WTC11 (cell line): ENCODE measurements around the gene SLC41A3. TPM values are rescaled to one million over a fixed set of nuclear protein-coding genes. Genes with fewer than 3 reads are reported as not detected.

Source experiments
- ATAC-seq: fragments of 200-7000 bp; cut with Tn5 transposase; 2 replicates; pipeline ENCODE4 v1.10.0; 2021; ENCODE audit warnings: mild to moderate bottlenecking, moderate library complexity
- CTCF ChIA-PET: fragments of 300-600 bp; sonication (Branson Sonifier 250); formaldehyde crosslinking; loops from one replicate; lab custom pipeline; 2021; ENCODE audit warnings: antibody characterized with exemption; lab: Charles Lee
- POLR2A ChIA-PET: fragments of 350-600 bp; sonication (Branson Sonifier 250); formaldehyde crosslinking; loops from one replicate; lab custom pipeline; 2021; ENCODE audit warnings: antibody characterized with exemption; lab: Charles Lee
- DNase-seq: peaks from one replicate; pipeline ENCODE4 v3.0.0; 2021; ENCODE audit warnings: low spot score
- H3K27ac Mint-ChIP-seq: 2 replicates; pipeline ENCODE4 v1.8.0; 2021; ENCODE audit warnings: mixed read lengths
- H3K27me3 Mint-ChIP-seq: 2 replicates; pipeline ENCODE4 v1.8.0; 2021; ENCODE audit warnings: low read depth, mild to moderate bottlenecking, moderate library complexity, mixed read lengths
- H3K36me3 Mint-ChIP-seq: 2 replicates; pipeline ENCODE4 v1.8.0; 2021; ENCODE audit warnings: mixed read lengths
- H3K4me1 Mint-ChIP-seq: 2 replicates; pipeline ENCODE4 v1.8.0; 2022; ENCODE audit warnings: mixed read lengths
- H3K4me3 Mint-ChIP-seq: 2 replicates; pipeline ENCODE4 v1.8.0; 2021; ENCODE audit warnings: mild to moderate bottlenecking, moderate library complexity, mixed read lengths
- H3K9me3 Mint-ChIP-seq: 2 replicates; pipeline ENCODE4 v1.8.0; 2021; ENCODE audit warnings: mixed read lengths
- CBFB ChIP-seq: sonication (generic); formaldehyde crosslinking; IDR thresholded peaks from 2 replicates; pipeline ENCODE4 v1.8.1; 2022; ENCODE audit warnings: mild to moderate bottlenecking, low read depth, missing genetic modification reagents
- CREB1 ChIP-seq: sonication (generic); formaldehyde crosslinking; IDR thresholded peaks from 2 replicates; pipeline ENCODE4 v1.8.0; 2023; ENCODE audit warnings: mild to moderate bottlenecking, missing genetic modification reagents
- FOXJ3 ChIP-seq: sonication (generic); formaldehyde crosslinking; IDR thresholded peaks from 2 replicates; pipeline ENCODE4 v1.9.0; 2021; ENCODE audit warnings: missing genetic modification reagents, mild to moderate bottlenecking, borderline replicate concordance
- FOXK1 ChIP-seq: sonication (generic); formaldehyde crosslinking; IDR thresholded peaks from 2 replicates; pipeline ENCODE4 v1.8.0; 2022; ENCODE audit warnings: mild to moderate bottlenecking, moderate library complexity, missing genetic modification reagents
- FOXP1 ChIP-seq: sonication (generic); formaldehyde crosslinking; IDR thresholded peaks from 2 replicates; pipeline ENCODE4 v1.8.0; 2022; ENCODE audit warnings: missing genetic modification reagents, mild to moderate bottlenecking, moderate library complexity, borderline replicate concordance
- HMGA2 ChIP-seq: fragments of 250-450 bp; sonication (Bioruptor Pico); IDR thresholded peaks from 2 replicates; pipeline ENCODE4 v1.4.0; 2021; ENCODE audit warnings: mild to moderate bottlenecking, moderate library complexity
- KAT7 ChIP-seq: sonication (generic); formaldehyde crosslinking; IDR thresholded peaks from 2 replicates; pipeline ENCODE4 v1.8.1; 2023; ENCODE audit warnings: missing genetic modification reagents, mild to moderate bottlenecking, borderline replicate concordance
- MYBL2 ChIP-seq: sonication (generic); formaldehyde crosslinking; IDR thresholded peaks from 2 replicates; pipeline ENCODE4 v1.8.1; 2023; ENCODE audit warnings: mild to moderate bottlenecking, moderate library complexity, missing genetic modification reagents
- NFE2L1 ChIP-seq: sonication (generic); formaldehyde crosslinking; IDR thresholded peaks from 2 replicates; pipeline ENCODE4 v1.8.1; 2023; ENCODE audit warnings: missing genetic modification reagents
- NR3C1 ChIP-seq: sonication (generic); formaldehyde crosslinking; conservative IDR thresholded peaks from 2 replicates; pipeline ENCODE4 v1.8.1; 2023; ENCODE audit warnings: low read depth, mild to moderate bottlenecking, missing genetic modification reagents
- PRRX2 ChIP-seq: fragments of 250-450 bp; sonication (Bioruptor Pico); IDR thresholded peaks from 2 replicates; pipeline ENCODE4 v1.8.0; 2021; ENCODE audit warnings: mild to moderate bottlenecking
- RELA ChIP-seq: sonication (generic); formaldehyde crosslinking; IDR thresholded peaks from 2 replicates; pipeline ENCODE4 v1.8.1; 2022; ENCODE audit warnings: missing genetic modification reagents, mild to moderate bottlenecking, borderline replicate concordance
- SOX15 ChIP-seq: fragments of 250-450 bp; sonication (Bioruptor Pico); IDR thresholded peaks from 2 replicates; pipeline ENCODE4 v1.9.0; 2021; ENCODE audit warnings: mild to moderate bottlenecking
- TEAD1 ChIP-seq: sonication (generic); formaldehyde crosslinking; IDR thresholded peaks from 2 replicates; pipeline ENCODE4 v1.8.0; 2022; ENCODE audit warnings: mild to moderate bottlenecking, missing genetic modification reagents
- ZMAT4 ChIP-seq: fragments of 250-450 bp; sonication (Bioruptor Pico); IDR thresholded peaks from 2 replicates; pipeline ENCODE4 v1.9.0; 2021; ENCODE audit warnings: mild to moderate bottlenecking
- ZNF219 ChIP-seq: sonication (generic); formaldehyde crosslinking; IDR thresholded peaks from 2 replicates; pipeline ENCODE4 v1.8.0; 2023; ENCODE audit warnings: missing genetic modification reagents, mild to moderate bottlenecking, borderline replicate concordance
- ZNF416 ChIP-seq: fragments of 250-450 bp; sonication (Bioruptor Pico); IDR thresholded peaks from 2 replicates; pipeline ENCODE4 v1.9.0; 2021; ENCODE audit warnings: mild to moderate bottlenecking, inconsistent platforms
- ZNF423 ChIP-seq: fragments of 250-450 bp; sonication (Bioruptor Pico); IDR thresholded peaks from 2 replicates; pipeline ENCODE4 v2.1.2; 2022; ENCODE audit warnings: mild to moderate bottlenecking, moderate library complexity
- ZNF425 ChIP-seq: fragments of 250-450 bp; sonication (Bioruptor Pico); conservative IDR thresholded peaks from 2 replicates; pipeline ENCODE4 v1.9.0; 2021; ENCODE audit warnings: mild to moderate bottlenecking
- ZSCAN18 ChIP-seq: fragments of 250-450 bp; sonication (Bioruptor Pico); IDR thresholded peaks from 2 replicates; pipeline ENCODE4 v2.1.2; 2022; ENCODE audit warnings: mild to moderate bottlenecking, moderate library complexity
- total RNA-seq: library from RNA; stranded (reverse); gene quantifications from 3 replicates; pipeline ENCODE4 v1.2.3, GENCODE V29; 2021
- TF ChIP-seq, protein P1 (sequence below): sonication (generic); formaldehyde crosslinking; IDR thresholded peaks from 2 replicates; pipeline ENCODE4 v1.8.1; 2022; ENCODE audit warnings: low read depth, missing genetic modification reagents, borderline replicate concordance
- TF ChIP-seq, protein P2 (sequence below): sonication (generic); formaldehyde crosslinking; IDR thresholded peaks from 2 replicates; pipeline ENCODE4 v1.8.0; 2022; ENCODE audit warnings: missing genetic modification reagents

SLC41A3 gene
- total RNA-seq, 1 experiment from 2014 or later, result 28.4 TPM

GRCh38 chr3:125959317-125960065, 124.4 kb downstream of the SLC41A3 start:
- TF ChIP-seq CBFB (CRISPR knock-in tag), result no peak
- no peak for TF ChIP-seq NR3C1 (CRISPR knock-in tag)
- no peak for TF ChIP-seq NFE2L1 (CRISPR knock-in tag)
- no peak for TF ChIP-seq ZNF425
- no peak for TF ChIP-seq ZNF416
- no peak for TF ChIP-seq ZSCAN18 (CRISPR knock-in tag)
- TF ChIP-seq FOXP1, result no peak
- no peak for TF ChIP-seq CREB1 (CRISPR knock-in tag)
- TF ChIP-seq SOX15 (CRISPR knock-in tag), result no peak
- no peak for TF ChIP-seq HMGA2
- TF ChIP-seq PRRX2 (CRISPR knock-in tag), result no peak
- TF ChIP-seq TEAD1 (CRISPR knock-in tag), result no peak
- TF ChIP-seq, protein P1, sequence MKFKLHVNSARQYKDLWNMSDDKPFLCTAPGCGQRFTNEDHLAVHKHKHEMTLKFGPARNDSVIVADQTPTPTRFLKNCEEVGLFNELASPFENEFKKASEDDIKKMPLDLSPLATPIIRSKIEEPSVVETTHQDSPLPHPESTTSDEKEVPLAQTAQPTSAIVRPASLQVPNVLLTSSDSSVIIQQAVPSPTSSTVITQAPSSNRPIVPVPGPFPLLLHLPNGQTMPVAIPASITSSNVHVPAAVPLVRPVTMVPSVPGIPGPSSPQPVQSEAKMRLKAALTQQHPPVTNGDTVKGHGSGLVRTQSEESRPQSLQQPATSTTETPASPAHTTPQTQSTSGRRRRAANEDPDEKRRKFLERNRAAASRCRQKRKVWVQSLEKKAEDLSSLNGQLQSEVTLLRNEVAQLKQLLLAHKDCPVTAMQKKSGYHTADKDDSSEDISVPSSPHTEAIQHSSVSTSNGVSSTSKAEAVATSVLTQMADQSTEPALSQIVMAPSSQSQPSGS, result no peak
- no peak for TF ChIP-seq FOXJ3
- TF ChIP-seq FOXK1 (CRISPR knock-in tag), result no peak
- no peak for TF ChIP-seq ZNF219
- TF ChIP-seq ZNF423 (CRISPR knock-in tag), result no peak
- no peak for TF ChIP-seq RELA (CRISPR knock-in tag)
- TF ChIP-seq ZMAT4 (CRISPR knock-in tag), result no peak
- TF ChIP-seq, all 79 proteins: peak for 0
- ChIA-PET POLR2A (no interaction called here), CTCF (interaction anchor here (1.4 kb wide), 1 partner anchor 12 kb away, joined by 4 read pairs; no protein-coding TSS in a partner anchor)
- H3K27me3 Mint-ChIP-seq, result peaks cover 16% of the 10 kb centered on the region
- no peaks in the 10 kb centered on the region for H3K36me3 Mint-ChIP-seq
- H3K27ac Mint-ChIP-seq, result no peak overlapping the region
- peak; percentile 17; the same call in 1 of the 2 replicates for ATAC-seq
- peaks cover 8% of the 10 kb centered on the region; the same call in 1 of the 2 replicates for H3K4me1 Mint-ChIP-seq
- H3K4me3 Mint-ChIP-seq, result no peak overlapping the region
- DNase-seq, result peak; percentile 49
- H3K9me3 Mint-ChIP-seq, result no peaks in the 10 kb centered on the region

GRCh38 chr3:125958511-125959316, 125.2 kb downstream of the SLC41A3 start:
- Mint-ChIP-seq H3K4me1 (peaks cover 5% of the 10 kb centered on the region; the same call in 1 of the 2 replicates), H3K36me3 (no peaks in the 10 kb centered on the region), H3K4me3 (peak overlapping the region; percentile 45), H3K27ac (no peak overlapping the region), H3K27me3 (peaks cover 16% of the 10 kb centered on the region), H3K9me3 (no peaks in the 10 kb centered on the region)
- POLR2A ChIA-PET, result no interaction called here
- TF ChIP-seq, protein P2, sequence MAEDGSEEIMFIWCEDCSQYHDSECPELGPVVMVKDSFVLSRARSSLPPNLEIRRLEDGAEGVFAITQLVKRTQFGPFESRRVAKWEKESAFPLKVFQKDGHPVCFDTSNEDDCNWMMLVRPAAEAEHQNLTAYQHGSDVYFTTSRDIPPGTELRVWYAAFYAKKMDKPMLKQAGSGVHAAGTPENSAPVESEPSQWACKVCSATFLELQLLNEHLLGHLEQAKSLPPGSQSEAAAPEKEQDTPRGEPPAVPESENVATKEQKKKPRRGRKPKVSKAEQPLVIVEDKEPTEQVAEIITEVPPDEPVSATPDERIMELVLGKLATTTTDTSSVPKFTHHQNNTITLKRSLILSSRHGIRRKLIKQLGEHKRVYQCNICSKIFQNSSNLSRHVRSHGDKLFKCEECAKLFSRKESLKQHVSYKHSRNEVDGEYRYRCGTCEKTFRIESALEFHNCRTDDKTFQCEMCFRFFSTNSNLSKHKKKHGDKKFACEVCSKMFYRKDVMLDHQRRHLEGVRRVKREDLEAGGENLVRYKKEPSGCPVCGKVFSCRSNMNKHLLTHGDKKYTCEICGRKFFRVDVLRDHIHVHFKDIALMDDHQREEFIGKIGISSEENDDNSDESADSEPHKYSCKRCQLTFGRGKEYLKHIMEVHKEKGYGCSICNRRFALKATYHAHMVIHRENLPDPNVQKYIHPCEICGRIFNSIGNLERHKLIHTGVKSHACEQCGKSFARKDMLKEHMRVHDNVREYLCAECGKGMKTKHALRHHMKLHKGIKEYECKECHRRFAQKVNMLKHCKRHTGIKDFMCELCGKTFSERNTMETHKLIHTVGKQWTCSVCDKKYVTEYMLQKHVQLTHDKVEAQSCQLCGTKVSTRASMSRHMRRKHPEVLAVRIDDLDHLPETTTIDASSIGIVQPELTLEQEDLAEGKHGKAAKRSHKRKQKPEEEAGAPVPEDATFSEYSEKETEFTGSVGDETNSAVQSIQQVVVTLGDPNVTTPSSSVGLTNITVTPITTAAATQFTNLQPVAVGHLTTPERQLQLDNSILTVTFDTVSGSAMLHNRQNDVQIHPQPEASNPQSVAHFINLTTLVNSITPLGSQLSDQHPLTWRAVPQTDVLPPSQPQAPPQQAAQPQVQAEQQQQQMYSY, result peak; percentile 86
- TF ChIP-seq KAT7, result no peak
- 0 out of 2 replicates have a peak, but pooled peaks have one; percentile 4 for TF ChIP-seq MYBL2 (CRISPR knock-in tag)
- ATAC-seq, result peak; percentile 63
- DNase-seq, result peak; percentile 42
- CTCF ChIA-PET, result interaction anchor here (1.1 to 1.2 kb wide), 2 partner anchors 13 to 175 kb away, joined by 5 read pairs; no protein-coding TSS in a partner anchor
